SKM-1 treated with dmso at 0.1 percent for 144 hours (cell line): ENCODE data around the gene RAB6C.
"Not testable (repeated sequence)": the region's sequence is repeated elsewhere in the genome, so short reads cannot be mapped to it uniquely, and the experiment has no call there.

Experiments used
- DNase-seq: peaks from one replicate; lab custom pipeline; 2025; ENCODE audit not compliant: unreplicated experiment; lab: John Stamatoyannopoulos, UW

RAB6C gene

DNA sequence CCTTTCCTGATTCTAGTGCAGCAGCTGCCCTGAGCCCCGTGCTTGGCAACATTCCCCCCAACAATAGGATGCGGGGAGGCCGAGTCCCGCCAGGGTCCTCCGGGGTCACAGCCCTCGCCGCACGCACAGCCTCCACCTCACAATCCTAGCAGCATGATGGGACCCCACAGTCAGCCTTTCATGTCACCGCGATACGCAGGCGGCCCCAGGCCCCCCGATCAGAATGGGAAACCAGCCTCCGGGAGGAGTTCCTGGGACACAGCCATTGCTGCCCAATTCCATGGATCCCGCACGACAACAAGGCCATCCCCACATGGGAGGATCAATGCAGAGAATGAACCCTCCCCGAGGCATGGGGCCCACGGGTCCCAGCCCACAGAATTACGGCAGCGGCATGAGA is 13.7 kb downstream of the RAB6C start:
- not testable (repeated sequence) for DNase-seq

DNA sequence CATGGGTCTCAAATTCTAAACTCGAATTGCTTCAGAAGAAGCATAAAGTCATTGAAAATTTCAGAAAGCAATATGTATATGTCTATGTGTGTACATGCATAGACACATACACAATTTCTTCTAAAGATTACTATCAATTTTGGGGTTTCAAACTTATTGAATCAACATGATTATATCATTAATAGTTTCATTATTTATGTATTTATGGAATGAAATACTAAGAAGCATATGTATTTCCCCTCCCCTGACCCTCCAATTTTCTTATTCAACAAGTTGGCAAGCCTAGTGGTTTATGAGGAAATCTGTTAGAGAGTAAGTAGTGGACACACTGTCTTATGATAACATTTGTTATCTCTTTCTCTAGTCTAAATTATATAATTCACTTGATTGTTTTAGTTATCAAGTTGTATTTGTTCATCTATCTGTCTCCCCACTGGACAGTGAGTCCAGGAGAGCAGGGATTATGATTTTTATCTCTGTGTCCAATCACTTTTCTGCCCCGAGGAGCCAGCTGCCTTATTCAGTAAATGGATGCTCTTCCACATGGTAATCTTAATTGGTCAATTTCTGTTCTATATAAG is 17.3 kb downstream of the RAB6C start:
- not testable (repeated sequence) for DNase-seq

- DNase-seq, result not testable (repeated sequence)
Observed at GRCh38 chr2:129998771-129999170, 19.3 kb downstream of the RAB6C start.

DNA sequence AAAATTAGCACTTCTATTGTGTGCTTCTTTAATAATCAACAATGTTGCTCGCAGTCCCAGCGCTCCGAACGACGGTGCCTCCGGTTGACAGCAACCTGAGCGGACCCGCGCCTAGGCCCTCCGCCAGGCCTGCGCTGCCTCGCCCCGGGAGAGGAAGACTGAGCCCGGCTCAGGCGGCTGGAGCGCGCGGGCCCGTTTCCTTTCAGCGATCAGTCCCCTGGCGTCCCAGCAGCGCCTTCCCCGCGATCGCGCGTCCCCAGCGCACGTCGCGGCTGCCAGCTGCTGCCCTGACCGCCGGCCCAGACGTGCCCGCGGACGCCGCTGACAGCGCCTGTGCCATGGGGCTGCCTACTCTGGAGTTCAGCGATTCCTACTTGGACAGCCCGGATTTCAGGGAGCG is 26.4 kb downstream of the RAB6C start:
- not testable (repeated sequence) for DNase-seq

- DNase-seq, result not testable (repeated sequence)
Observed at GRCh38 chr2:130016701-130017100, 37.2 kb downstream of the RAB6C start.

DNA sequence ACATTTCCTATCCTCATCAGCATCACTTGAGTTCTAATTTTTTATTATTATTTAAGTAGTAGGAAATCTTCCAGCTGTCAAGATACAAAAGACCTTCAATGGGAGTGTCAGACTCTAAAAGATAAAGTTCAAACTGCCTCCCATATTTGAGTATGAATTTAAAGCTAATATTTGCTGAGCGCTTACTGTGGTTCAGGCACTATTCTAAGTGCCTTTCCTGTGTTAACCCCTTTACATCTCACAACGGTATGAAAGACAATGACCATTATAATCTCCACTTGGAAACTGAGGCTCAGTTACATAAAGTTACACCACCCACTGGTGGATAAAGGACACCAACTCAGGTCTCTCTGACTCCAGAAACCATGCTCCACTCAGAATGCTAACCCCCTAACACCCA is 39.9 kb downstream of the RAB6C start:
- no peak for DNase-seq

DNA sequence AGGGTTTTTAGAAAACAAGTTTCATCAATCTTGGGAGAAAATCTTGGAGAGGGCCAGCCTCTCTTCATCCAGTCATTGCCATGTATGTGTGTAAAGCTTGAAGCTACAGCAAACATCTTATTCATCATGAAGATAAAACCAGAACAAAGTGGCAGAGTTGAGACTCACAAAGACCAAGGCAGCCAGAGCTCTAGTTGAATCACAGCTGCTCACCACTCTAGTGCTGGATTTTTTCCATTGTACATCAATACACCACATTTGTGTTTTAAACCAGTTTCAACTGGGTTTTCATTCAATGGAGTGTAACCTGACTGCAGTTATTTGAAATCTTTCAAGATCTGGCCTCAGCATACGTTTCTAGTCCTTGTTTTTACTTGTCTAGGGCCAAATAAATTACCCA is 40.6 kb downstream of the RAB6C start:
- not testable (repeated sequence) for DNase-seq

GRCh38 chr2:130025931-130026330 is 46.5 kb downstream of the RAB6C start:
- not testable (repeated sequence) for DNase-seq
